ENCODE results near the gene CALN1.
"Not testable (repeated sequence)": the region's sequence is repeated elsewhere in the genome, so short reads cannot be mapped to it uniquely, and the experiment has no call there.

The CALN1 gene

GRCh38 chr7:72408966-72409637 lies 3.0 kb downstream of the CALN1 start:
- DNase-seq = no peak

- DNase-seq = no peak
Measured at GRCh38 chr7:72406820-72407403, 5.2 kb downstream of the CALN1 start.

GRCh38 chr7:72405871-72406270 lies 6.3 kb downstream of the CALN1 start:
- DNase-seq = no peak

- no peak for DNase-seq
Measured at GRCh38 chr7:72405418-72405817, 6.7 kb downstream of the CALN1 start.

- no peak for DNase-seq
Measured at GRCh38 chr7:72404743-72405142, 7.4 kb downstream of the CALN1 start.

- DNase-seq = no peak
Measured at GRCh38 chr7:72403458-72404076, 8.6 kb downstream of the CALN1 start.

GRCh38 chr7:72394016-72394415 lies 18.1 kb downstream of the CALN1 start:
- DNase-seq = no peak

GRCh38 chr7:72391821-72392377 lies 20.2 kb downstream of the CALN1 start:
- no peak for DNase-seq

GRCh38 chr7:72386118-72386517 lies 26.0 kb downstream of the CALN1 start:
- no peak for DNase-seq

GRCh38 chr7:72362246-72362645 lies 49.9 kb downstream of the CALN1 start:
- no peak for DNase-seq

GRCh38 chr7:72345208-72345727 lies 66.9 kb downstream of the CALN1 start:
- DNase-seq = no peak

GRCh38 chr7:72343991-72344390 lies 68.1 kb downstream of the CALN1 start:
- DNase-seq = no peak

GRCh38 chr7:72343354-72343753 lies 68.8 kb downstream of the CALN1 start:
- not testable (repeated sequence) for DNase-seq

- DNase-seq = no peak
Measured at GRCh38 chr7:72337390-72338167, 74.6 kb downstream of the CALN1 start.

GRCh38 chr7:72336632-72337389 lies 75.3 kb downstream of the CALN1 start:
- DNase-seq = no peak

- no peak for DNase-seq
Measured at GRCh38 chr7:72336382-72336631, 75.8 kb downstream of the CALN1 start.

GRCh38 chr7:72335561-72336381 lies 76.4 kb downstream of the CALN1 start:
- DNase-seq = no peak

- no peak for DNase-seq
Measured at GRCh38 chr7:72334698-72335097, 77.4 kb downstream of the CALN1 start.

- no peak for DNase-seq
Measured at GRCh38 chr7:72334066-72334465, 78.1 kb downstream of the CALN1 start.

GRCh38 chr7:72326811-72327210 lies 85.3 kb downstream of the CALN1 start:
- no peak for DNase-seq

GRCh38 chr7:72326365-72326764 lies 85.8 kb downstream of the CALN1 start:
- no peak for DNase-seq

- DNase-seq = no peak
Measured at GRCh38 chr7:72325561-72325960, 86.6 kb downstream of the CALN1 start.
